ENCODE results near the gene EXO5. TPM values are rescaled to one million over a fixed set of nuclear protein-coding genes. Genes with fewer than 3 reads are reported as not detected.

EXO5 gene
- total and polyA plus RNA-seq, 2 of the 13 experiments (the other 11 are each of a cell fraction or from before 2014, with no cell fraction given): 9.9 to 20.5 TPM

DNA sequence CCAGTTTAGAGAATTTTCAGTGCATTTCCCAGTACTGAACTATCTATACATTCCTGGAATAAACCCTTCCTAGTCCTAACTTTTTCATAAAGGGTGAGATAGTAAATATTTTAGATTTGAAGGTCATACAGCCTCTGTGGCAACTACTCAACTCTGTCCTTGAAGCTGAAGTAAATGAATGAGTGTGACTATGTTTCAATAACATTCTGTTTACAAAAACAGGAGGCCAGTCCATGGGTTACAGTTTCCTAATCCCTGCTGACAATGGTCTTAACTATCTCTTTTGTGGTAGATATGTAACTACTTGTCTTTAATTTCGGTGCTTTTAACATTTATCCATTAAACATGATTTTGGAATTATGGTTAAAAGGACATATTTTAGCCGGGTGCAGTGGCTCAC, 27.2 kb downstream of the EXO5 start (continued):
- TF ChIP-seq IRF1 (CRISPR knock-in tag; IDR thresholded peaks at IDR 0.05; ENCODE audit: low read depth): no peak
- TF ChIP-seq SOX13 (IDR thresholded peaks at IDR 0.05): peak; percentile 74; the same call in 1 of the 2 replicates
- TF ChIP-seq SOX13 (CRISPR knock-in tag; conservative IDR thresholded peaks at IDR 0.05 in 1 of 2, IDR thresholded peaks at IDR 0.05 in 1 of 2): peak in 1 of 2 experiments; percentile 99; a peak in 2 of 4 replicates
- TF ChIP-seq ZNF180 (CRISPR knock-in tag; IDR thresholded peaks at IDR 0.05; ENCODE audit: borderline replicate concordance, low read depth): no peak
- no peak for TF ChIP-seq TCF7L2 (IDR thresholded peaks at IDR 0.05; ENCODE audit: low read depth, low read length)
- peak; percentile 69 for TF ChIP-seq KDM6A (CRISPR knock-in tag; IDR thresholded peaks at IDR 0.05; ENCODE audit: low read depth)
- no peak for TF ChIP-seq ZNF773 (CRISPR knock-in tag; IDR thresholded peaks at IDR 0.05; ENCODE audit: borderline replicate concordance)
- TF ChIP-seq, protein P1, sequence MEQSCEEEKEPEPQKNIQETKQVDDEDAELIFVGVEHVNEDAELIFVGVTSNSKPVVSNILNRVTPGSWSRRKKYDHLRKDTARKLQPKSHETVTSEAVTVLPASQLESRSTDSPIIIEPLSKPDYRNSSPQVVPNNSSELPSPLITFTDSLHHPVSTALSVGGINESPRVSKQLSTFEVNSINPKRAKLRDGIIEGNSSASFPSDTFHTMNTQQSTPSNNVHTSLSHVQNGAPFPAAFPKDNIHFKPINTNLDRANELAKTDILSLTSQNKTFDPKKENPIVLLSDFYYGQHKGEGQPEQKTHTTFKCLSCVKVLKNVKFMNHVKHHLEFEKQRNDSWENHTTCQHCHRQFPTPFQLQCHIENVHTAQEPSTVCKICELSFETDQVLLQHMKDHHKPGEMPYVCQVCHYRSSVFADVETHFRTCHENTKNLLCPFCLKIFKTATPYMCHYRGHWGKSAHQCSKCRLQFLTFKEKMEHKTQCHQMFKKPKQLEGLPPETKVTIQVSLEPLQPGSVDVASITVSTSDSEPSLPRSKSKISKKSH (CRISPR knock-in tag; IDR thresholded peaks at IDR 0.05; ENCODE audit: borderline replicate concordance): no peak
- no peak for TF ChIP-seq KDM2A (CRISPR knock-in tag; IDR thresholded peaks at IDR 0.05; ENCODE audit: borderline replicate concordance, low read depth)
- no peak for TF ChIP-seq ZNF143 (CRISPR knock-in tag; IDR thresholded peaks at IDR 0.05)
- no peak for TF ChIP-seq ZNF605 (CRISPR knock-in tag; IDR thresholded peaks at IDR 0.05)
- no peak for TF ChIP-seq PAF1 (CRISPR knock-in tag; IDR thresholded peaks at IDR 0.05)
- TF ChIP-seq ZNF335 (CRISPR knock-in tag; IDR thresholded peaks at IDR 0.05): no peak
- TF ChIP-seq ZNF501 (CRISPR knock-in tag; IDR thresholded peaks at IDR 0.05): no peak
- TF ChIP-seq, protein P2, sequence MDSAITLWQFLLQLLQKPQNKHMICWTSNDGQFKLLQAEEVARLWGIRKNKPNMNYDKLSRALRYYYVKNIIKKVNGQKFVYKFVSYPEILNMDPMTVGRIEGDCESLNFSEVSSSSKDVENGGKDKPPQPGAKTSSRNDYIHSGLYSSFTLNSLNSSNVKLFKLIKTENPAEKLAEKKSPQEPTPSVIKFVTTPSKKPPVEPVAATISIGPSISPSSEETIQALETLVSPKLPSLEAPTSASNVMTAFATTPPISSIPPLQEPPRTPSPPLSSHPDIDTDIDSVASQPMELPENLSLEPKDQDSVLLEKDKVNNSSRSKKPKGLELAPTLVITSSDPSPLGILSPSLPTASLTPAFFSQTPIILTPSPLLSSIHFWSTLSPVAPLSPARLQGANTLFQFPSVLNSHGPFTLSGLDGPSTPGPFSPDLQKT (CRISPR knock-in tag; IDR thresholded peaks at IDR 0.05; ENCODE audit: borderline replicate concordance): no peak
- peak; percentile 38; the same call in 1 of the 2 replicates for TF ChIP-seq ZNF317 (CRISPR knock-in tag; IDR thresholded peaks at IDR 0.05)
- TF ChIP-seq FOSL2 (CRISPR knock-in tag; IDR thresholded peaks at IDR 0.05): peak; percentile 66; the same call in 1 of the 2 replicates
- peak; percentile 24; the same call in 1 of the 2 replicates for TF ChIP-seq JUND (CRISPR knock-in tag; IDR thresholded peaks at IDR 0.05)
- TF ChIP-seq BATF2 (CRISPR knock-in tag; IDR thresholded peaks at IDR 0.05): no peak
- no peak for TF ChIP-seq ZNF768 (CRISPR knock-in tag; IDR thresholded peaks at IDR 0.05)
- peak; percentile 82 for TF ChIP-seq SAP130 (CRISPR knock-in tag; IDR thresholded peaks at IDR 0.05; ENCODE audit: low read depth)
- TF ChIP-seq SNAPC2 (CRISPR knock-in tag; IDR thresholded peaks at IDR 0.05): no peak
- TF ChIP-seq PITX1 (CRISPR knock-in tag; IDR thresholded peaks at IDR 0.05): peak; percentile 90
- TF ChIP-seq TRIM24 (CRISPR knock-in tag; IDR thresholded peaks at IDR 0.05): no peak
- TF ChIP-seq SMAD3 (CRISPR knock-in tag; IDR thresholded peaks at IDR 0.05): peak; percentile 83
- TF ChIP-seq ELF1 (CRISPR knock-in tag; IDR thresholded peaks at IDR 0.05): no peak
- TF ChIP-seq HNRNPH1 (optimal IDR thresholded peaks at IDR 0.05; ENCODE audit: low read depth, low read length): no peak
- TF ChIP-seq BCL6 (CRISPR knock-in tag; IDR thresholded peaks at IDR 0.05): peak; percentile 83
- TF ChIP-seq ZMAT3 (CRISPR knock-in tag; conservative IDR thresholded peaks at IDR 0.05): no peak
- peak; percentile 69 for TF ChIP-seq TEAD3 (CRISPR knock-in tag; optimal IDR thresholded peaks at IDR 0.05; ENCODE audit: borderline replicate concordance)
- no peak for TF ChIP-seq ZNF431 (CRISPR knock-in tag; IDR thresholded peaks at IDR 0.05; ENCODE audit: borderline replicate concordance, low read depth)
